GM18867 (cell line): Measurements from ENCODE around the gene GAR1.
"Not testable (repeated sequence)": the region's sequence is repeated elsewhere in the genome, so short reads cannot be mapped to it uniquely, and the experiment has no call there.

Source experiments
- ATAC-seq: cut with Tn5 transposase; IDR thresholded peaks from one replicate; pipeline ENCODE4 v1.9.1; 2021; ENCODE audit warnings: mild to moderate bottlenecking, moderate library complexity; ENCODE audit not compliant: unreplicated experiment

The GAR1 gene

GRCh38 chr4:109815151-109816081 is at the start of gene GAR1:
Gene GAR1, plus strand, starts transcription at chr4:109815762. Its CDS starts 403 bp downstream, at chr4:109816165.
- peak; percentile 99 for ATAC-seq

- ATAC-seq = not testable (repeated sequence)
Observed at GRCh38 chr4:109782092-109782491, 33.5 kb upstream of the GAR1 start.

- ATAC-seq = no peak
Observed at GRCh38 chr4:109786846-109787245, 28.7 kb upstream of the GAR1 start.

GRCh38 chr4:109787807-109788206 is 27.8 kb upstream of the GAR1 start:
- no peak for ATAC-seq

- no peak for ATAC-seq
Observed at GRCh38 chr4:109795059-109795458, 20.5 kb upstream of the GAR1 start.

- no peak for ATAC-seq
Observed at GRCh38 chr4:109798866-109799265, 16.7 kb upstream of the GAR1 start.

GRCh38 chr4:109801099-109801789 is 14.3 kb upstream of the GAR1 start:
- no peak for ATAC-seq

- no peak for ATAC-seq
Observed at GRCh38 chr4:109801895-109802319, 13.7 kb upstream of the GAR1 start, which contains the start of gene CFI. Gene CFI, minus strand, starts transcription at chr4:109801999. Its CDS starts 28 bp downstream, at chr4:109801971.

GRCh38 chr4:109803924-109804571 is 11.5 kb upstream of the GAR1 start:
- ATAC-seq = peak; percentile 81

GRCh38 chr4:109809655-109810054 is 5.9 kb upstream of the GAR1 start:
- no peak for ATAC-seq

GRCh38 chr4:109810552-109811387 is 4.8 kb upstream of the GAR1 start:
- no peak for ATAC-seq

GRCh38 chr4:109811707-109812106 is 3.9 kb upstream of the GAR1 start:
- no peak for ATAC-seq

GRCh38 chr4:109816082-109816442 is 500 bp downstream of the GAR1 start:
- ATAC-seq = no peak

GRCh38 chr4:109816894-109817293 is 1.3 kb downstream of the GAR1 start:
- ATAC-seq = no peak

- no peak for ATAC-seq
Observed at GRCh38 chr4:109818268-109818667, 2.7 kb downstream of the GAR1 start.

GRCh38 chr4:109820563-109820962 is 5.0 kb downstream of the GAR1 start:
- no peak for ATAC-seq

- no peak for ATAC-seq
Observed at GRCh38 chr4:109821185-109821584, 5.6 kb downstream of the GAR1 start.

GRCh38 chr4:109826719-109827118 is 11.2 kb downstream of the GAR1 start:
- peak; percentile 75 for ATAC-seq

- ATAC-seq = no peak
Observed at GRCh38 chr4:109827672-109828071, 12.1 kb downstream of the GAR1 start, which contains the start of gene RRH. Gene RRH, plus strand, starts transcription at chr4:109827972. Its CDS starts 56 bp downstream, at chr4:109828028.

- no peak for ATAC-seq
Observed at GRCh38 chr4:109833756-109834155, 18.2 kb downstream of the GAR1 start.
